IPS-18c (cell line): ENCODE results near the gene KLF4.
A peak's percentile ranks its signal among the peaks of the same experiment; 100 is the strongest.
"Not testable (repeated sequence)": the region's sequence is repeated elsewhere in the genome, so short reads cannot be mapped to it uniquely, and the experiment has no call there.

Experiments used
- H3K4me3 ChIP-seq: 2 replicates; pipeline ENCODE4 v1.7.0; 2013; ENCODE audit warnings: low read depth, mild to moderate bottlenecking, low read length, moderate library complexity; ENCODE audit not compliant: insufficient read depth
- H3K9me3 ChIP-seq: one replicate; pipeline ENCODE4 v1.6.1; 2013; ENCODE audit warnings: mild to moderate bottlenecking, low read length, moderate library complexity; ENCODE audit not compliant: control insufficient read depth, insufficient read depth

KLF4 gene

DNA sequence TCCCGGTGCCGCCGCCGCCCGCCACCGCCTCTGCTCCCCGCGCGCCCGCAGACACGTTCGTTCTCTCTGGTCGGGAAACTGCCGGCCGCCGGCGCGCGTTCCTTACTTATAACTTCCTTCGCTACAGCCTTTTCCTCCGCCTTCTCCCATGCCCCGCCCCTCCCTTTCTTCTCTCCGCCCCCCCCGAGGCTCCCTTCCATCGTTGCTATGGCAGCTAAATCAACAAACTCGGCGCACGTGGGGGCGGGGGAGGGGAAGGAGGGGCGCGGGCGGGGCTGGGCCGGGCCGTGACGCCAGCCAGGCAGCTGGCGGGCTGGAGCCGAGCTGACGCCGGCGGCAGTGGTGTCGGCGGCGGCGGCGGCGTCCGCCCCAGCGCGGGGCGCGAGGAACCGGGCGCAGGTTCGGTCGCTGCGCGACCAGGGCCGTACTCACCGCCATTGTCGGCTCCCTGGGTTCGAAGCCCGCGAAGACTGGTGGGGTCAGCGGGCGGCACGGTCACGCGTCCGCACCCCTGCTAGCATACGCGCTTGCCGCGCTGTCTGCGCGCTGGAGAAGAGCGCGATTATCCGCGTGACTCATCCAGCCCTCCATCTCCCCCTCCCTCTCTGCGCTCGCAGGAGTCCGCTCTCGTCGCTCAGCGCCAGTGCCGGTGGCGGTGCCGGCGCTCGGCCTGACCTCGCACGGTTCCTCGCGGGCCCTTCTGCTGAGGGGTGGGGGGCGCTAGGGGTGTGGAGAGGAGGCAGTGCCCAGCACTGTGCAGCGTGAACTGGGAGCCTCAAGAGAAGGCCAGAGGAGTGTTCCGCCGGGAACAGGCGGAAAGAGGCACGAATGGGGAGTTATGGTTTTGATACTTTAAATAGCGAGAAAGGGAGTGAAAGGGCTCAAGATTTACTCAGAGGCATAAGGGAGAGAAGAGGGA is at the start of gene KLF4:
KLF4 (minus strand) TSS at position 83 of the 919 bp plus-strand sequence. CDS start 597 bp downstream, outside the sequence.
- Histone ChIP-seq H3K4me3 (peak within 1 kb of the TSS; percentile 50), H3K9me3 (peaks cover 16% of the 10 kb centered on the region)

DNA sequence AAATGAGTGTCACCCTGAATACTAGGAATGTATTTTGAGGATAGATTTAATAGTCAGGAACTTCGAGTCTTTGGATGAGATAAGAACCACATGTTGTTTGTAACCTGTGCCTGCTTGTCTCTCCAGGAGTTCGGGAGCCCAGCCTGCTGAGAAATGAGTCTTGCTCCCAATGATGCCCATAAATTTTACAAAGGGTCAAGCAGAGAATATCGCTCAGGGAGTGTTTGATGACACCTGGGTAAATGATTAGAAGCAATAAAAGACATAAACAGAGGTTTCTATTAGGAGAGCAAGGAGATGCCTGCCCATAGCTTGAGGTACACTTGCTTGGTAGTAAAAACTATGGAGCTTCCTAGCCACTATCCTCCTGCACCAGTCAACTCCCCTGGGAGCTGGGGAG is 46.9 kb upstream of the KLF4 start:
- Histone ChIP-seq H3K4me3 (no peak overlapping the region), H3K9me3 (peaks cover 3% of the 10 kb centered on the region)

DNA sequence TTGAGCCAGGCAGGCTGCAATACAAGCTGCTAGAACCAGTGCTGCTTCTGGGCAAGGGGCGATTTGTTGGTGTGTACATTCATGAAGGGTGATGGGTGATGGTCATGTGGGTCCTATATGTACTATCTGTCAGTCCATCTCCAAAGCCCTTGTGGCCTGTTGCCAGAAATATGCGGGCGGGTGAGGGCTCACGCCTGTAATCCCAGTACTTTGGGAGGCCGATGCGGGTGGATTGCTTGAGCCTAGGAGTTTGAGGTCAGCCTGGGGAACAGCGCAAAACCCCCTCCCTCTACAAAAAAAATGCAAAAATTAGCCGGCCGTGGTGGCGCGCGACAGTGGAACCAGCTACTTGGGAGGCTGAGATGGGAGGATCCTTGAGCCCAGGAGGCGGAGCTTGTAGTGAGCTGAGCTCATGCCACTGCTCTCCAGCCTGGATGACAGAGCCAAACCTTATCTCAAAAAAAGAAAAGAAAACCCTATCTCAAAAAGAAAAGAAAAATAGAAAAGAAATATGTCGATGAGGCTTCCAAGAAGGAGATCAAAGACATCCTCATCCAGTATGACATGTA is 45.0 kb upstream of the KLF4 start:
- peaks cover 3% of the 10 kb centered on the region for H3K9me3 ChIP-seq
- H3K4me3 ChIP-seq = no peak overlapping the region

DNA sequence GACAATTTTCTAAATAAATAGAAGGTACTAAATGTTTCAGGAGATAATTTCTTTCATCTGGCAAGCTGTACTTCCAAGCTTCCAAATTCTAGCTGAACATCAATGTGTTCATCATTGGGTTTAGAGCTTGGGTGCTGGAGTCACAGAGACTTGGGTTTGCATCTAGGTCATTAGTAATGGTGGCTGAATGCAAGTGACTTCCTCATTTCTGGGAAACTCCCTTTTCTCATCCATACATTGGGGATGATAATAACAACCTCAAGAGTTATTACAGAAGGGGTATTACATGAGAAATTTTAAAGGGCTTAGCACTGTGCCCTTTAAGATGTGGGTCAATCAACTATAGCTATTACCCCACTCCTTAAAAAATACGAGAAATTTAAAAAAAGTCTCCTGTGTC is 41.1 kb upstream of the KLF4 start:
- no peak overlapping the region for H3K4me3 ChIP-seq
- H3K9me3 ChIP-seq = peaks cover 3% of the 10 kb centered on the region

DNA sequence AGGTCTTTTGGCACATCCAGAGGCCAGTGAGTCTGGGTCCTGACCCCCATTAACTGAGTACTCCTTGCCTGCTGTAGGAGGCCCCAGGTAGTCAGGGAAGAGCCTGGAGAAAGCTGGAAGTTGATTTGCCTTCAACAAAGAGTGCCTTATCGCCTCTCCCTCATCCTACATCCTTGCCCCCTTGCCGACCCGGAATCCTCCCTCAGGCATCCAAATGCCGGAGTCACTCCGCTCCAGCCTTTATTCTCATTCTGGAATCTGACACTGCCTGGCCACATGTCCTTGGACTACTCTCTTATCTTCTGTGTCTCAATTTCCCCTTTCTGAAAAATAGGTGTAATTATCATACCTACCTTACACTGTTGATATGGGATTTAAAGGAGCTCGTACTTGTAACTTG is 39.1 kb upstream of the KLF4 start:
- peaks cover 3% of the 10 kb centered on the region for H3K9me3 ChIP-seq
- no peak overlapping the region for H3K4me3 ChIP-seq

DNA sequence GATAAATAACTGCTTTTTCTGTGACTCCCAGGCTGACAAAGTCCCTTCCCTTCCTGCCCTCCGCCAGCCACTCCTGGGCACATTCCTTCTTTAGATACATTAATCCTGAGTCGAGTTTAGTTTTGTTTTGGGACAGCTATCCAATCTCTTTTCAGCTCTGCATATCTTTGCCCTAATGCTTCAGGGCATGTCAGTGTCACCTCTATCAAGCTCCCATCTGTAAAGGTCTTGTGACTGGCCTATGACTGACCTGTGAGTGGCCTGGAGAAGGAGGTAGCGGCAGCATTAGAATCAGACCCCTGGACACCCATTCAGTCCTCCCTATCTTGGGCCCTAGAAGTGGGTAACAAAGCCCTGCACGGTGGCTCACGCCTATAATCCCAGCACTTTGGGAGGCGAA is 34.0 kb upstream of the KLF4 start:
- Histone ChIP-seq H3K4me3 (no peak overlapping the region), H3K9me3 (no peaks in the 10 kb centered on the region)

DNA sequence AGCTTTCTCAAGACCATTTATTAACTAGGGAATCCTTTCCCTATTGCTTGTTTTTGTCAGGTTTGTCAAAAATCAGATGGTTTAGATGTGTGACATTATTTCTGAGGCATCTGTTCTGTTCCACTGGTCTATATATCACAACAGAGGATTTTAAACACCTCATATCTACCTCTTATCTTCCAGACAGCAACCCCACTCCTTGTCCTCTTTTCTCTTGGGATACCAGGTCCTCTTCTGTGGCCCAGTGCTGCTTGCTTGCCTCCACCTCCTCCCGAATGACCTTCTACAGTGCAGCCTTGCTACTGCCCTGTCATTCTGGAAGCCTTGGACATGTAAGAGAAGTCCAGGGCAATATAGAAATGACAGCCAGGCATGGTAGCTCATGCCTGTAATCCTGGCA is 30.6 kb upstream of the KLF4 start:
- Histone ChIP-seq H3K4me3 (no peak overlapping the region), H3K9me3 (no peaks in the 10 kb centered on the region)

DNA sequence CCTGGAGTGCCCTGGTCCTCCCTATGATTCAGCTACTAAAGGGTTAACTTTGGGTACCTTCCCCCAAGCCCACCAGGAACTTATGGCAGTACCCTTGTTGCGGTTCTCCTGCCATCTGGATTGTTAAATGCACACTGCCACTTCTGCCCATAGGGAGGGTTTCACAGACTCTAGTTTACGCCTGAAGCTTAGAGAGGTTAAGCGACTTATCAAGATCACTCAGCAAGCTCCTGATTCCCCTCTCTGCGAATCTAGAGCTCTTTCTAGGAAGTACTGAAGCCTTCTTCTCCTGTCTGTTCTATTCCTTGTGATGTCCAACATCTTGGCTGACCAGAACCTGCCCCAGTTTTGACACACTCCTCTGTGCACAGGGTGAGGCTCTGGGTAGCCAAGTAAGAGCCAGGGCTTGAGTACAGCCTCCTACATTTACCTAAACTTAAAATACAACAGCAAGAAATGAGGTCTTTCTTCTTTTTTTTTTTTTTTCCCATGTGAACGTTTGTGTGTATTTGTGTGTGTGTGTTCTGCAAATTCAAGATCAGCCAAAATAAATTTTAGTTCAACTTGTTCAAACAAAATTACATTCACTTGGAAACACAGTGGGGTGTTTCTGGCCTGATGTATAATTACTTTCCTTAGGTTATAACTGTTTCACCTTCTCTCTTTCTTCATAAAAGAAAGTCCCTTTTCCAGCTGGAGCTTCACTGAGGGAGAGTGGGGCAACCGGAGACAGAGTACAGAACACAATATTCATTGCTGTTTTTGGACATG is 28.7 kb upstream of the KLF4 start:
- no peak overlapping the region for H3K4me3 ChIP-seq
- H3K9me3 ChIP-seq = no peaks in the 10 kb centered on the region

DNA sequence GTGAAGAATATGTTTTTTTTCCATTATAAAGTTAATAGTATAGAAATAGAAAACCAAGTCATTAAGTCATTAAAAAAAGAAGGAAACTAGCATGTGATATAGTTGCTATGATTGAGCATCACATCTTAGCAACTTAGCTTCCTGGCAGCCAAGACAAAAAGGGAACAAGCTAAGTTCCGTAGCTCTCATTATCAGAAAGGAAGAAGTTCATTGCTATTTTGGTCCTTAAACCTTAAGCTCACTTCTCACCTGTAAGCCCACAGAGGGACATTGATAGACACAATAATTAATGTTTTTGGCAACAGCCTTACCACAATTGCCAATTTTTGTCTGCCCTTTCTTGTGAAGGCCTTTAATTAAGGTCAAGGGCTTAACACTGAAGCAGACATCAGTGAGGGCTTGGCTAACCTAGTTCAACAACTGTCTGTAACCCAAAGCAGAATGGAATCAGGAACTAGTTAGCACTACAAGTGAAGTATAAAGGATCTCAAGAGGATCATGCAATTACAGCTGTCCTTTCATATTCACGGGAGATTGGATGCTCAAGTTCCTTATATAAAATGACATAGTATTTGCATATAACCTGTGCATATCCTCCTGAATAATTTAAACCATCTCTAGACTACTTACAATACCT is 24.0 kb upstream of the KLF4 start:
- Histone ChIP-seq H3K4me3 (no peak overlapping the region), H3K9me3 (no peaks in the 10 kb centered on the region)

DNA sequence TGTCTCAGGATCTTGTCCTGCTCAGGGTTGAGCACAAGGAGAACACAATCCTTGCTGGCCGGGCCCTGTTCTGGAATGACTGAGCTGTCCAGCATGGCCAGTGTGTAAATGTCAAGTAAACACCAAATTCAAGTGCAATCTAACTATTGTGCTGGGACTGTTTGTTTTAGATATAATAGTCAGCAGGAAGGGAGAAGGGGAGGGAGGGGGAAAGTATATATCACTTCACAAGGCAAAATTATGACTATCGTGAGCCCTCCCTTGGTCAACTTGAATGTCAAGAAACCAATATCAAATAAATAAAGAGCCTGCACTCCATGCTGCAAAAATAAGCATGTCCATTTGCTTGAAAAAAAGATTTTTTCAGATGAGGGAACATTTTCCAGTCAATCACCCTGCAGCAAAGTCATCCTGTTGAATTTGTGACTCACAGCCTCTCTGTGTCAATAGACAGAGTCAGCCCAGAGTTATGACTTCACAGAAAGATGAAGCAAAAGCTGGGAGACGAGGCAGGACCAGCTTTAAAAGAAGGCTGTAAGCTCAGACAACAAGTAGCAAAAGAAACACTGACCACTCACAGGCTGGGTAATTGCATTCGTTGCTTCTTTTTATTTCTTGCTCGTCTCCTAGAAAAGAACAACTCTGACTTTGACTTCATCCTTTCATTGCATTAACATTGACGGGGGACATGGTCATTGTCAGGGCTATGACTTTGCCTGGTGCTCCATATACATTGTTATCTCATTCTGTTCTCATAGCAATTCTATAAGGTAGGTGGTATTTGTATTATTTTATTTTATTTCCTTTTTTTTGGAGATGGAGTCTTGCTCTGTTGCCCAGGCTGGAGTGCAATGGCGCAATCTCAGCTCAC is 15.3 kb upstream of the KLF4 start:
- Histone ChIP-seq H3K4me3 (no peak overlapping the region), H3K9me3 (no peaks in the 10 kb centered on the region)

DNA sequence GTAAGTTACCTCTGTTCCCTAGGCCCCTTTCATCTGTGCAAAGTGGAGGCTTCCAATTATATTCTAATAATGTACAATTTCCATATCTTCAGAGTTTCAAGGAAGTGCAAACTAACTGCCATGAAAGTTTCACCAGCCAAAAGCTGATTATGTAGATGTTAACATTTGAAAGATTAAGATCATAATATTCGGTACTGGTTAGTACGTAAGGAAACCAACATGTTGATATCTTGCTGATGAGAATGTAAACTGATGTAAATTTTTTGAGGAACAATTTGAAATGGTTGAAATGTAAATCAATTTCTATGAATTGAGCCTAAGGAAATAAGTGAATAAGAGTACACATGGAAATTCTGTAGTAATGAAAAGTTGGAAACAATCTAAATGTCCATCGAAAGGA is 12.9 kb upstream of the KLF4 start:
- Histone ChIP-seq H3K4me3 (no peak overlapping the region), H3K9me3 (no peaks in the 10 kb centered on the region)

DNA sequence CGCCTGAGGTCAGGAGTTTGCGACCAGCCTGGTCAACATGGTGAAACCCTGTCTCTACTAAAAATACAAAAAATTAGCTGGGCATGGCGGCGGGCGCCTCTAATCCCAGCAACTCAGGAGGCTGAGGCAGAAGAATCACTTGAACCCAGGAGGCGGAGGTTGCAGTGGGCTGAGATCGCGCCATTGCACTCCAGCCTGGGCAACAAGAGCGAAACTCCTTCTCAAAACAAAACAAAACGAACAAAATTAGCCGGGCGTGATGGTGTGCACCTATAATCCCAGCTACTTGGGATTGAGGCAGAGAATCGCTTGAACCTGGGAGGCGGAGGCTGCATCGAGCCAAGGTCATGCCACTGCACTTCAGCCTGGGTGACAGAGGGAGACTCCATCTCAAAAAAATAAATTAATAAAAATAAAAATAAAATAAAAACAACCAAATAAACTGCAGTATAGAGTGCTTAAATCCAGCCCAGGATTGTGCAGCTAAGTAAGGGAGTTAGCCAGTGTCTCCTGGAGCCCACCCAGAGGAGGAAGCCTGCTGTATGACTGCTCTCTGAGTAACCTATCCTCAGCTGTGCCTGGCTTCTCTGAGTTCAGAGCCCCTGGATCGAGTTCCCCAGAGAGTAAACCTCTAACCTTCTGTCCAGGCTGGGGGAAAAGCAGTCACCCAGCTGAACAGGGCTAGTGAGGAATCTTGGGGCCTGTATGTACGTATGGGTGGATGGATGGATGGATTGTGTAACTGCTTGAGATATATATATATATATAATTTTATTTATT is 11.0 kb upstream of the KLF4 start:
- H3K4me3 ChIP-seq, H3K9me3 ChIP-seq: not testable (repeated sequence)

DNA sequence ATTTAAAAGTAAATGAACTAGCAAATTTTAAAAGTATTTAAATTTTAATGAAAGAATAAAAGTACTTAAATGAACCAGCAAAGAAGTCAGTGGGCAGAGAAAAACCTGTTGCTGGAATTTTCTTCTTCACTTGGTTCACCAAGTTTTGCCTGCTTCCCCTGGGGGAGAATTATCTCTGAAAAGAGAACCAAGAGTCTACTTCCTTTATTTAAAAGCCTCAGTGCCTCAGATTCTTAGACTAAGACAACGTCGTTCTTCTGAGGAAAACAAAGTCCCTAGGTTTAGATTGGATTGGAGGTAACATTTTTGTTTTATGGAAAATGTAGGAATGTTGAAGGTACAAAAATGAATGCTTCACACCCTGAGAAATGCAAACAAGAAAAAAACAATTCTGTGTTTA is 7.4 kb upstream of the KLF4 start:
- H3K9me3 ChIP-seq = no peaks in the 10 kb centered on the region
- H3K4me3 ChIP-seq = no peak overlapping the region

DNA sequence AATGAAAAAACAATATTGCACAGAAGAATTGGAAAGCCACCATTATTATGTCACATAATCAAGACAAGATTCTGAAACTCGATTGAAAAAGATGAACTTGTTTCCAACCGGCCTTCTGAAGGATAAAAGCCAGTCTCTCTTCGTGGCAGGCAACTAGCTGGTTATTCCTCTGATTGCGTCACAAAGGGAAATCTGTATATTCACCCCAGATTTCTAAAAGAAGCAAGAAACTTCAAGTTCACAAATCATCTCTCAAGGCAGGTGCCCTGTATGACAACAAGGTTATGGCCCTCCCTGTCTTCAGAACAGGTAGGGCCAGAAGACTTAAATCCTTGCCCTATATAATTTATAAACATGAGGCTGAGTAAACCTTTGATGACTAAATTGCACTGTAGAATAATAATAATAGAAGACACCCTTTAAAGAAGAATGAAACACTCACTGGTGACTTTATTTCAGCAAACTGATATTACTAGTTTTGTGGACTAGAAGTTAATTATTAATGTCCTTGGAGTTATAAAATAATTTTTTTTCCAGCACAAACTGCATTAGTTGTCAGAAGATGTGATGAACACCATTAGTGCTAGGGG is 2.9 kb upstream of the KLF4 start:
- Histone ChIP-seq H3K9me3 (peaks cover 11% of the 10 kb centered on the region), H3K4me3 (no peak overlapping the region)

DNA sequence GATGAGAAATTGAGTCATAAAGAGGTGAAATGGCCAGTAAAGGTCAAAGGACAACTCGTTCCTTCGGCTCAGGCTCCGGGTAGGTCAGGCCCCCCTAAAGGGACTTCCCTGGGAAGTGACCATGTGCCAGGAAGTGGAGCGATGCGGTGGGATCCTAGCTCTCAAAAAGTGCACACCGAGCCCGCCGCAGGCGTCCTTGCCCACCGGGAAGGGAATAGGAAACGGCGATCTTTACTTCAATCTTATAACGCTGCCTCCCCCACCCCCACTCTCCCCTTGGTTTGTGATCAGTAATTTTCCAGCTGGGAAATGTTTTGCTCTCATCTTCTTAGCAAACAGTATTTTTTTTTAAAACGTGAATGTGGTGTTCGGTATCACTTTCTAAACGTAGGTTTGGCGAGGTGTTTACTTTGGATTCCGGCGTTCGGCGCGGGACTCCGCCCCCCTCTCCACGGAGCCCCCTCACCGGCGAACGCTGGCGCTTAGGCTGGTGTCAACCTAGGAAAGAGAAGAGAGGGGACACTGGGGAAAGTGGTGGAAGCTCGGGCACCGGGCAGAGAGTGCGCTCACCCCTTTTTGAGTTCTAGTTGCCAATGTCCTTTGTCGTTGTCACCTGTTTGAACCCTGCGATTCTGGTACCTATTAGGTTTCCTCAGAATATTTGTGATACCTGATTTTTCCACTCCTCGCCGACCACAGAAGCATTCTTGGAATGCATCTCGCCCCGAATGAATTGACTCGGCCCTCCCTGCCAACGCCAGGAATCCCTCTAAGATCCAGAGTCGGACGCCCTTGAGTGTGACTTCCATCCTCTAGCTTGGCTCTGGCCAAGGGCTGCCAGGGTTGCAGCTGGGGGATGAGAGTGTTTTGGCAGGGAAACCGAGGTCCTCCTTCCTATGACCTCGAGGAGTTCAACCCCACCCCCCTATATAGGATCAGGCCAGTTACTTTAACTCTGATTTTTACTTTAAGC is 1.8 kb upstream of the KLF4 start:
- peaks cover 16% of the 10 kb centered on the region for H3K9me3 ChIP-seq
- H3K4me3 ChIP-seq = peak overlapping the region; percentile 49
